Sciatic nerve (tissue), 2 donors: Measurements from ENCODE around the gene EHMT1. TPM values are rescaled to one million over a fixed set of nuclear protein-coding genes. Genes with fewer than 3 reads are reported as not detected.
A peak's percentile ranks its signal among the peaks of the same experiment; 100 is the strongest.
"Not testable (repeated sequence)": the region's sequence is repeated elsewhere in the genome, so short reads cannot be mapped to it uniquely, and the experiment has no call there.

Source experiments
- ATAC-seq: fragments of 200-7000 bp; cut with Tn5 transposase; one replicate; pipeline ENCODE4 v1.9.1; 2020; ENCODE audit warnings: mild to moderate bottlenecking, moderate library complexity
- DNase-seq: peaks from one replicate; pipeline ENCODE4 v3.0.0-alpha.2; 2020; ENCODE audit warnings: low spot score
- intact Hi-C: fragments of 100-400 bp; cut with DNase I; formaldehyde crosslinking; loops from one replicate; pipeline ENCODE4 v1.14.2; 2022
- total RNA-seq: library from RNA; stranded (reverse); fragmentation: NEBNext Ultra II Directional; extraction: Animal tissue kit (Norgen Biotek cat#: 25700); gene quantifications from one replicate; pipeline ENCODE4 v1.2.1, GENCODE V29; 2021
- donor health status: DM: no; HTN: no; CAD: no.
- donor health status: DM: no; HTN: no; CAD: no.

EHMT1 gene
- total RNA-seq, 1 donor from 2014 or later = 104 TPM

- ATAC-seq, intact Hi-C loops, DNase-seq: not testable (repeated sequence)
Measured at GRCh38 chr9:137723356-137723755, 104.6 kb downstream of the EHMT1 start.

GRCh38 chr9:137723783-137724445 lies 105.1 kb downstream of the EHMT1 start:
- DNase-seq = peak; percentile 31
- intact Hi-C loops = no loop called here
- no peak for ATAC-seq

GRCh38 chr9:137724818-137725240 lies 106.0 kb downstream of the EHMT1 start:
- intact Hi-C loops = no loop called here
- DNase-seq (no peak), ATAC-seq (no peak)

- intact Hi-C loops = no loop called here
- ATAC-seq (no peak), DNase-seq (peak; percentile 28)
Measured at GRCh38 chr9:137725598-137725997, 106.8 kb downstream of the EHMT1 start.

- intact Hi-C loops, ATAC-seq, DNase-seq: not testable (repeated sequence)
Measured at GRCh38 chr9:137726336-137726735, 107.5 kb downstream of the EHMT1 start.

- ATAC-seq (no peak), DNase-seq (no peak)
- intact Hi-C loops = no loop called here
Measured at GRCh38 chr9:137726764-137727163, 108.0 kb downstream of the EHMT1 start.

- DNase-seq (no peak), ATAC-seq (no peak)
- intact Hi-C loops = no loop called here
Measured at GRCh38 chr9:137727716-137728115, 108.9 kb downstream of the EHMT1 start.

- DNase-seq (no peak), ATAC-seq (no peak)
- intact Hi-C loops = no loop called here
Measured at GRCh38 chr9:137728444-137729311, 109.9 kb downstream of the EHMT1 start.

- intact Hi-C loops = no loop called here
- no peak for DNase-seq
- no peak for ATAC-seq
Measured at GRCh38 chr9:137731216-137731946, 112.6 kb downstream of the EHMT1 start.

- intact Hi-C loops = no loop called here
- no peak for ATAC-seq
- DNase-seq = no peak
Measured at GRCh38 chr9:137731947-137732813, 113.4 kb downstream of the EHMT1 start.

- ATAC-seq = no peak
- intact Hi-C loops = no loop called here
- no peak for DNase-seq
Measured at GRCh38 chr9:137733429-137733828, 114.6 kb downstream of the EHMT1 start.

- no peak for ATAC-seq
- no peak for DNase-seq
- intact Hi-C loops = no loop called here
Measured at GRCh38 chr9:137734181-137734580, 115.4 kb downstream of the EHMT1 start.

GRCh38 chr9:137738182-137738696 lies 119.4 kb downstream of the EHMT1 start:
- ATAC-seq, DNase-seq, intact Hi-C loops: not testable (repeated sequence)

- ATAC-seq = no peak
- intact Hi-C loops = no loop called here
- DNase-seq = no peak
Measured at GRCh38 chr9:137738703-137739102, 119.9 kb downstream of the EHMT1 start.

- ATAC-seq = no peak
- intact Hi-C loops = no loop called here
- DNase-seq = no peak
Measured at GRCh38 chr9:137739371-137740309, 120.8 kb downstream of the EHMT1 start.

- DNase-seq = no peak
- ATAC-seq = no peak
- intact Hi-C loops = no loop called here
Measured at GRCh38 chr9:137740312-137740711, 121.5 kb downstream of the EHMT1 start.

GRCh38 chr9:137741330-137741729 lies 122.5 kb downstream of the EHMT1 start:
- ATAC-seq = no peak
- no peak for DNase-seq
- intact Hi-C loops = no loop called here
